Uterus (tissue), 2 donors: ENCODE results near the gene ADSL.

Experiments used
- POLR2A ChIP-seq, 2 donors: fragments of 450-650 bp; IDR thresholded peaks; one replicate each; pipeline ENCODE4 v1.6.1; 2016; ENCODE audit warnings: antibody characterized with exemption in 2 of 2, mild to moderate bottlenecking in 1 of 2, moderate library complexity in 1 of 2
- TF ChIP-seq, protein P1 (sequence below), 4 experiments: fragments of 200-600 bp in 2 of 4; fragments of 450-650 bp in 2 of 4; sonication (generic) in 2 of 4; IDR thresholded peaks; one replicate each; pipeline ENCODE4 v1.5.1; 2016 to 2019; ENCODE audit warnings: antibody characterized with exemption in 4 of 4, mild to moderate bottlenecking in 2 of 4, moderate library complexity in 1 of 4

DNA sequence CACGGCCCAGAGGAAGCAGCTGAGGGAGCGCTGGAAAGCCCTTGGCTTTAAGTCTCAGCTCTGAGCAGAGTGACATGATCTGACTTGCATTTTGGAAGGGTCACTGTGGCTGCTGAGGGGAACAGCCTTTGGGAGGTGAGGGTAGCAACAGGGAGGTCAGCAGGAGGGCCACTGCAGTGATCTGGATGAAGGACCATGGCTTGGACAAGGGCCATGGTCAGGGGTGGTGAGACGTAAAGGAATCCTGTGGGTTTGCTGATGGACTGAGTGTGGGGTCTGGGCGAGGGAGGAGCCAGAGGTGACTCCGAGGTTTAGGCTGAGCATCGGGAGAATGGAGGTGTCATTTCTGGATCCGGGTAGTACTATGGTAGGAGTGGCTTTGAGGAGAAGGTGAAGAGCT lies 57.4 kb downstream of the ADSL start:
- TF ChIP-seq, protein P1, sequence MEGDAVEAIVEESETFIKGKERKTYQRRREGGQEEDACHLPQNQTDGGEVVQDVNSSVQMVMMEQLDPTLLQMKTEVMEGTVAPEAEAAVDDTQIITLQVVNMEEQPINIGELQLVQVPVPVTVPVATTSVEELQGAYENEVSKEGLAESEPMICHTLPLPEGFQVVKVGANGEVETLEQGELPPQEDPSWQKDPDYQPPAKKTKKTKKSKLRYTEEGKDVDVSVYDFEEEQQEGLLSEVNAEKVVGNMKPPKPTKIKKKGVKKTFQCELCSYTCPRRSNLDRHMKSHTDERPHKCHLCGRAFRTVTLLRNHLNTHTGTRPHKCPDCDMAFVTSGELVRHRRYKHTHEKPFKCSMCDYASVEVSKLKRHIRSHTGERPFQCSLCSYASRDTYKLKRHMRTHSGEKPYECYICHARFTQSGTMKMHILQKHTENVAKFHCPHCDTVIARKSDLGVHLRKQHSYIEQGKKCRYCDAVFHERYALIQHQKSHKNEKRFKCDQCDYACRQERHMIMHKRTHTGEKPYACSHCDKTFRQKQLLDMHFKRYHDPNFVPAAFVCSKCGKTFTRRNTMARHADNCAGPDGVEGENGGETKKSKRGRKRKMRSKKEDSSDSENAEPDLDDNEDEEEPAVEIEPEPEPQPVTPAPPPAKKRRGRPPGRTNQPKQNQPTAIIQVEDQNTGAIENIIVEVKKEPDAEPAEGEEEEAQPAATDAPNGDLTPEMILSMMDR (IDR thresholded peaks at IDR 0.05) = no peak
- no peak for TF ChIP-seq POLR2A (IDR thresholded peaks at IDR 0.05)
